Sciatic nerve (tissue), 2 donors: Measurements from ENCODE around the gene CUL9. TPM values are rescaled to one million over a fixed set of nuclear protein-coding genes. Genes with fewer than 3 reads are reported as not detected.

ENCODE experiments used
- ATAC-seq: fragments of 200-7000 bp; cut with Tn5 transposase; one replicate; pipeline ENCODE4 v1.9.1; 2020; ENCODE audit warnings: mild to moderate bottlenecking, moderate library complexity
- DNase-seq: peaks from one replicate; pipeline ENCODE4 v3.0.0-alpha.2; 2020; ENCODE audit warnings: low spot score
- intact Hi-C: fragments of 100-400 bp; cut with DNase I; formaldehyde crosslinking; loops from one replicate; pipeline ENCODE4 v1.14.2; 2022
- total RNA-seq: library from RNA; stranded (reverse); fragmentation: NEBNext Ultra II Directional; extraction: Animal tissue kit (Norgen Biotek cat#: 25700); gene quantifications from one replicate; pipeline ENCODE4 v1.2.1, GENCODE V29; 2021
- donor health status: DM: no; HTN: no; CAD: no.
- donor health status: DM: no; HTN: no; CAD: no.

Gene CUL9
- total RNA-seq, 1 donor from 2014 or later = 42.9 TPM

- ATAC-seq = peak; percentile 68
- no peak for DNase-seq
- intact Hi-C loops = no loop called here
Observed at GRCh38 chr6:43246301-43247113, 64.5 kb downstream of the CUL9 start.

- DNase-seq = peak; percentile 84
- intact Hi-C loops = no loop called here
Observed at GRCh38 chr6:43247114-43247999, 65.4 kb downstream of the CUL9 start.

GRCh38 chr6:43248101-43248500, 66.1 kb downstream of the CUL9 start:
- intact Hi-C loops = no loop called here
- DNase-seq = no peak
- ATAC-seq = no peak

More at GRCh38 chr6:43247114-43247999, 65.4 kb downstream of the CUL9 start:
- peak; percentile 96 for ATAC-seq

GRCh38 chr6:43248791-43249190, 66.8 kb downstream of the CUL9 start:
- intact Hi-C loops = no loop called here
- no peak for ATAC-seq
- DNase-seq = no peak

- DNase-seq (no peak), ATAC-seq (no peak)
- intact Hi-C loops = no loop called here
Observed at GRCh38 chr6:43250992-43251373, 69.0 kb downstream of the CUL9 start.

- ATAC-seq = no peak
Observed at GRCh38 chr6:43253401-43253800, 71.4 kb downstream of the CUL9 start.

GRCh38 chr6:43254138-43254817, 72.3 kb downstream of the CUL9 start:
- intact Hi-C loops = no loop called here
- DNase-seq = no peak
- no peak for ATAC-seq

More at GRCh38 chr6:43253401-43253800, 71.4 kb downstream of the CUL9 start:
- intact Hi-C loops = no loop called here
- DNase-seq = no peak

GRCh38 chr6:43254846-43255245, 72.8 kb downstream of the CUL9 start:
- no peak for DNase-seq
- ATAC-seq = no peak
- intact Hi-C loops = no loop called here

- no peak for DNase-seq
Observed at GRCh38 chr6:43255408-43256054, 73.5 kb downstream of the CUL9 start.

GRCh38 chr6:43256670-43257366, 74.8 kb downstream of the CUL9 start:
- DNase-seq = no peak
- ATAC-seq = no peak
- intact Hi-C loops = no loop called here

More at GRCh38 chr6:43255408-43256054, 73.5 kb downstream of the CUL9 start:
- no peak for ATAC-seq
- intact Hi-C loops = no loop called here

- DNase-seq (no peak), ATAC-seq (no peak)
- intact Hi-C loops = no loop called here
Observed at GRCh38 chr6:43257367-43258145, 75.6 kb downstream of the CUL9 start.

- ATAC-seq (no peak), DNase-seq (no peak)
- intact Hi-C loops = no loop called here
Observed at GRCh38 chr6:43258180-43258579, 76.2 kb downstream of the CUL9 start.

GRCh38 chr6:43258807-43259686, 77.1 kb downstream of the CUL9 start:
- ATAC-seq (no peak), DNase-seq (no peak)
- intact Hi-C loops = no loop called here

GRCh38 chr6:43260791-43261190, 78.8 kb downstream of the CUL9 start:
- ATAC-seq = no peak
- DNase-seq = no peak
- intact Hi-C loops = no loop called here

GRCh38 chr6:43261198-43261597, 79.2 kb downstream of the CUL9 start:
- DNase-seq = no peak
- intact Hi-C loops = no loop called here
- no peak for ATAC-seq

GRCh38 chr6:43262000-43262779, 80.2 kb downstream of the CUL9 start:
- intact Hi-C loops = no loop called here
- no peak for ATAC-seq

More at GRCh38 chr6:43262000-43262779, 80.2 kb downstream of the CUL9 start:
- DNase-seq = no peak
